Activated CD8-positive, alpha-beta memory T cell treated with anti-CD3 and anti-CD28 coated beads, Interleukin-2, amount 50 U/mL, for 24 hours (primary cell): ENCODE data around the gene ADGRG4.
"Not testable (repeated sequence)": the region's sequence is repeated elsewhere in the genome, so short reads cannot be mapped to it uniquely, and the experiment has no call there.

Experiments
- DNase-seq: peaks from one replicate; pipeline ENCODE4 v3.0.0-alpha.2; 2020; ENCODE audit errors: extremely low read depth

ADGRG4 gene

DNA sequence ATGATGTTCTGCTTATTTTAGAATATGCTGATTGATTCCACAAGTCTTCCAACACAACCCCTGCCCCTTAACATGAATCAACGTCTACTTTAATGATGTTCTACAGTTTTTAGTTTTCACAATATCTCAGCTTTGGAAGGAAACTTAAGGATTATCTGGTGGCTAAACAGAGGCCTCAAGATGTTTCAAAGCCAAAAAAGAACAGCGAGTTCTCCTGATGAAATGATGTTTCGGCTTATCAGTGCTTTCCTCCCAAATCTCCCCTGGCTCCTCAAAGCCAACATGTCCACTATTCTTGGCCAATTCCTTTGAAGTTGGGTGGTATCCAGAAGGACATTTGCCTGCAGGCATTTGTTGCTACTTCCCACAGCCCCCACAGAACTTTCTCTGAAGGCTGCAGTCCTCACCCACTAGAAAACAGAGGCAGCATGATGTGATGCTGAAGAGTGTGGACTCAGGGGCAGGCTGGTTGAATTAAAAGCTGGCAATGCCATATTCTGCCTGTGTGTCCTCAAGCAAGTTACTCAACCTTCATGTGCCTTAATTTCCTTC lies 87.3 kb downstream of the ADGRG4 start:
- DNase-seq = no peak

- no peak for DNase-seq
Observed at GRCh38 chrX:136390921-136391320, 90.2 kb downstream of the ADGRG4 start.

GRCh38 chrX:136395271-136395670 lies 94.5 kb downstream of the ADGRG4 start:
- DNase-seq = no peak

DNA sequence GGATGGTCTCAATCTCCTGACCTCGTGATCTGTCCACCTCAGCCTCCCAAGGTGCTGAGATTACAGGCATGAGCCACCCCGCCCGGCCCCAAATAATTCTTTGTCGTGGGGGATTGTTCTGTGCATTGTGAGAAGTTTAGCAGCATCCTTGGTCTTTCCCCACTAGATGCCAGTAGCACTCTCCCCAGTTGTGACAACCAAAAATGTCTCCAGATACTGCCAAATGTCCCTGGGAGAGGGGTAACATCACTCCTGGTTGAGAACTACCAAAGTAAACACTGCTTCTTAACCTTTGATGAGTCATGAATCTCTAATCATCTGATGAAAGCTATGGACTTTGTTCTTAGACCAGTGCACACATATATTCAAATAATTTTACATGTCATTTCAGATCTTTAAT lies 96.2 kb downstream of the ADGRG4 start:
- no peak for DNase-seq

- DNase-seq = no peak
Observed at GRCh38 chrX:136405126-136405525, 104.4 kb downstream of the ADGRG4 start.

- no peak for DNase-seq
Observed at GRCh38 chrX:136417806-136418205, 117.0 kb downstream of the ADGRG4 start.

GRCh38 chrX:136421338-136421737 lies 120.6 kb downstream of the ADGRG4 start:
- no peak for DNase-seq

DNA sequence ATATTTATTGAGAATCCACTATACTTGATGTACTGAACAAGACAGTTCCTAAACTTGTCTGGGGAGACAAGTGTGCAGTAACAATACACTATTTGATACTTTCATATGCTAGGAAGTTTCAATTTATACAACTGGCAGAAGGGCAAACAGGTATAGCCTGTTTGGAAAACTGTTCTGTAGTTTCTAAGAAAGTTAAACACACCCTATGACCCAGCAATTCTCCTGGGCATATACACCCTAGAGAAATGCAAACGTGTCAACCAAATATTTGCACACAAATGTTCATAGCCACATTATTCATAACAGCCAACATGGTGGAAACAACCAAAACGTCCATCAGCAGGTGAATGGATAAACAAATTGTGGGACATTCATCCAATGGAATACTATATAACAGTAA lies 123.0 kb downstream of the ADGRG4 start:
- no peak for DNase-seq

GRCh38 chrX:136425996-136426395 lies 125.2 kb downstream of the ADGRG4 start:
- no peak for DNase-seq

GRCh38 chrX:136431625-136432024 lies 130.9 kb downstream of the ADGRG4 start:
- DNase-seq = no peak

DNA sequence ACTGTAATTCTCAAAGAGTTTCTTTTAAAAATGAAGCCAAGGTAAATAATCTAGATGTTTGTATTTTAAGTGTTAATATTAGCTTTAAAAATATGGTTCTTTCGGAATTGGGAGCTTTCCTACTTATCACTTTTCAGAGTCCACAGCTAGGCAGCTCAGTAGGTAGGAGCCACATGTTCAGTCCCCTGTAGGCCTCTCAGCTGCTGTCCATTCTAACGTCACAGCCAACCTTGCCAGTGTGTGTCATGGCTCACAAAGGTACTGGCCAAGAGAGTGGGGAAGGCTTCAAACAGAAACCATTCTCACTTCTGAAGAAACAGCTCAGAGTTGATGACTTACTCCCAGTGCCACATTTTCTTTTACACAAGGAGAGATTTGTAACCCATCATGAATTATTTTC lies 137.0 kb downstream of the ADGRG4 start:
- no peak for DNase-seq

- no peak for DNase-seq
Observed at GRCh38 chrX:136438192-136438591, 137.4 kb downstream of the ADGRG4 start.

GRCh38 chrX:136445674-136446073 lies 144.9 kb downstream of the ADGRG4 start:
- not testable (repeated sequence) for DNase-seq

DNA sequence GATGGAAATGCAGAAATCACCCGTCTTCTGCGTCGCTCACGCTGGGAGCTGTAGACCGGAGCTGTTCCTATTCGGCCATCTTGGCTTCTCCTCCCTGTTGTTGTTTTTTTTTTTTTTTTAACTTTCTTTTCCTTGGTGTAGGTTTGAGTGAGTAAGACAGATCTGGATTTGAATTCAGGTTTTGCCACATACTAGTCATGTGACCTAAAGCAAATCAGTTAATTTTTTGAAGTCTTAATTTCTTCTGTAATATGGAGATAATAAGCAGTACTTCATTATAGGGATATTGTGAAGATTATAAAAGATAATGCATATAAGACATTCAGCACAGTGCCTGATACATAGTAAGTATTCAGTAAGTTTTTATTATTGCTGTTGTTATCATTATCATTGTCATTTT lies 145.4 kb downstream of the ADGRG4 start:
- no peak for DNase-seq

GRCh38 chrX:136447308-136447707 lies 146.5 kb downstream of the ADGRG4 start:
- DNase-seq = no peak

GRCh38 chrX:136447968-136448367 lies 147.2 kb downstream of the ADGRG4 start:
- no peak for DNase-seq

GRCh38 chrX:136450050-136450830 lies 149.5 kb downstream of the ADGRG4 start:
- no peak for DNase-seq

- no peak for DNase-seq
Observed at GRCh38 chrX:136452614-136453013, 151.9 kb downstream of the ADGRG4 start.

DNA sequence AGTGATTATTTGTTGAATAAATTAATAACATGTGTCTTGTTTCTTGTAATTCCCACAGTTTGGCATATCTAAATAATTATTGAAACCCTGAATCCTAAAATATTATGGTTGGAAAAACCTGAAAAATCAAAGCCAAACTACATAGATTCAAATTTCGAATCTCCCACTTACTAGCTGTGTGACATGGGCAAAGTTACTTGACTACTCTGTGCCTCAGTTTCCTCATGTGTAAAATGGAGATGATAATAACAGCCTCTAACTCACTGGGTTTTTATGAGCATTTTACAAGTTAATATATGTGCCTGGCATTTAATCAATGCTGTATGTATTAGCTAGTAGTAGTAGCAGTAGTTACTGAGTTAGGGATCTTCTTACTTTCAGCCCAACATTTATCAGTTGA lies 152.4 kb downstream of the ADGRG4 start:
- no peak for DNase-seq

DNA sequence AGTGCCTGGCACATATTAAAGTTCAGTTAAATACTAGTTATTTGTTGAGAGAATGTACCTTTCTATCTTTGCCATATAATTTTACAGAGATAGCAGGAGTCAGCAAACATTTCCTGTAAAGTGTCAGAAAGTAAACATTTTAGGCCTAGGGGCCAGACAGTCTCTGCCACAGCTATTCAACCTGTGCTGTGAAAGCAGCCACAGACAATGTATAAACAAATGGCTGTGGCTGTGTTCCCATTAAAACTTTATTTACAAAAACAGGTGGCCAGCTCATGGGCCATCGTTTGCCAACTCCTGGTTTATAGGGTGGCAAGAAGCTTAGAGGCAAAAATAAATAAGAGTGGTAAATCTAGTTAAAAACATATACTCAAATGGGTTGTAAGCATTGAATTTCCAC lies 153.0 kb downstream of the ADGRG4 start:
- no peak for DNase-seq

DNA sequence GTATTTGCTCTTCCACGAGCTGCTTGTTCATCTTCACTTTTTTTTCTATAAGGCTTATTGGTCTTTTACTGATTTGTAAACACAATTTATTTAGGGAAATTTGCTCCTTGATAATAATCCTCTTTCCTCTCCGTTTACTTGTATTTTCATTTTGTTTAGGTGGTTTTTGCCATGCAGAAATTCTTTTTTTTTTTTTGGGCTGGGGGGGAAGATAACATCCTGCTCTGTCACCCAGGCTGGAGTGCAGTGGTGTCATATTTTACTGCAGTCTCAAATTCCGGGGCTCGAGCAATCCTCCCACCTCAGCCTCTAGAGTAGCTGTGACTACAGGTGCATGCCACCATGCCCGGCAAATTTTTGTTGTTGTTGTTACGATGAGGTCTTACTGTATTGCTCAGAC lies 155.4 kb downstream of the ADGRG4 start:
- no peak for DNase-seq

GRCh38 chrX:136457303-136457917 lies 156.6 kb downstream of the ADGRG4 start:
- DNase-seq = no peak

- no peak for DNase-seq
Observed at GRCh38 chrX:136464589-136464988, 163.8 kb downstream of the ADGRG4 start.
